Superior temporal gyrus (tissue), 1 donor: ENCODE results near the gene SUPT16H.
A peak's percentile ranks its signal among the peaks of the same experiment; 100 is the strongest.
"Not testable (repeated sequence)": the region's sequence is repeated elsewhere in the genome, so short reads cannot be mapped to it uniquely, and the experiment has no call there.

ENCODE experiments used
- DNase-seq: peaks from one replicate; pipeline ENCODE4 v3.0.0-alpha.2; 2016; ENCODE audit errors: extremely low spot score

SUPT16H gene

DNA sequence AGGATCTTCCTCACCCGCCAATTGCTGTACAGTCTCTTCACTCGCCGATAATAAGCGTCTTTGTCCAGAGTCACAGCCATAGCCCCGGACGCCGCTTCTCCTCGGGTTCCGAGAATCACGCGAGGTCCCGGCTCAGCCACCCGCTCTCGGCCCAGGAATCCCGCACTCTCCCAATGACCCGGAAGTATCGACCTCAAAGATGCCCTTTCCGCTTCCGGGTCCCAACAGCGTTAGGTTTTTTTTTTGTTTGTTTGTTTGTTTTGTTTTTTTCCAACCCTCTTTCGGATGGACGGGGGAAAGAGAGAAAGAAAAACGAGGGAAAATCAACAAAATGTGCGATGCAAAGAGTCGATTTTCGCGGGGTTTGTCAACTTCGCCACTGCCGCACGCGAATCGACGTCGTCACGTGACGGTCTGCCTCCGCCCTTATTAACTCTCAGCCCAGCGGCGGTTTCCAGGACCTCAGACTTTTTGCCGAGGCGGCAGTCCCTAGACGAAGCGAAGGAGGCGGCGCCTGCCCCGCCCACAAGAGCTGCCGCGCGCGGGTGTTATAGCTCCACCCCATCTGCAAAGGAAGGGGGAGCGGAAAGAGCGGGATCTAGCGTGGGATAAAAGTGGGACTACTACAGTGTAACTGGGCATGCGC is at the start of gene SUPT16H:
Gene SUPT16H (minus strand): TSS at position 172 of the 646 bp plus-strand sequence. CDS start 92 bp downstream, at position 80.
- DNase-seq = peak; percentile 93

DNA sequence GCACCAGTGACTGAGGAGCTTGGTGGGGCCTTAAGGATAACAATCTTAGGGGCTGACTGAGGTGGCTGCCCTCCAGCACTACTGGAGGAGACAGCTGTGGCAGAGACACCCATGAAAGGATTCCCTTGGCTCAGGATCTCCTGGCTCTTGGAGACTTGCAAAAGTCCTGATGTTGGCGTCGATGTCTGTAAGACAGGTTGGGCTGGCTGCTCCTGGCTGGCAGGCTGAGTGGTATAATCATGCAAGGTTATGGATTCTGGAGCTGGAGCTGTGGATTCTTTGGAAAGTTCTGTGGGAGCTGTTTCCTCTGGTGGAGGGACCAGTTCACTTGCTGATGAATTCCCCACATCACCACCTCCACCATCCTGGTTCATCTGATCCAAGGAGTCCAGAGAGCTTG is 47.3 kb upstream of the SUPT16H start:
- DNase-seq = no peak

DNA sequence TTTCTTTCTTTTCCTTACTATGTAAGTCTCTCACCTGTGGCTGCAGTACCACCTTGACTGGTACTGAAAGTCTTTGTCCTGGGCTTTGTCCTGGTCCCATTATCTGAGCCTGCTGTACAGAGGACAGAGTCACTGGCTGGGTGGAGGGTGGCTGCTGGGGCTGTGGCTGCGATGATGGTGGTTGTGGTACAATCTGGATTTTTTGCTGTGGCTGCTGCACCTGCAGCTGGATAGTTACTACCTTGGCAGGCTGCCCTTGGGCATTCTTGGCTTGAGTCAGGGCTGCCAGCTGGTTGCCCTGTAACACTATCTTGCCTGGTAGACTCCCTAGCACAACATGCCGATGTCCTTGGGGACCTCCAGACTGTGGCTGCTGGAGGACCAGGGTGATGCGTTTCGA is 45.1 kb upstream of the SUPT16H start:
- DNase-seq = no peak

DNA sequence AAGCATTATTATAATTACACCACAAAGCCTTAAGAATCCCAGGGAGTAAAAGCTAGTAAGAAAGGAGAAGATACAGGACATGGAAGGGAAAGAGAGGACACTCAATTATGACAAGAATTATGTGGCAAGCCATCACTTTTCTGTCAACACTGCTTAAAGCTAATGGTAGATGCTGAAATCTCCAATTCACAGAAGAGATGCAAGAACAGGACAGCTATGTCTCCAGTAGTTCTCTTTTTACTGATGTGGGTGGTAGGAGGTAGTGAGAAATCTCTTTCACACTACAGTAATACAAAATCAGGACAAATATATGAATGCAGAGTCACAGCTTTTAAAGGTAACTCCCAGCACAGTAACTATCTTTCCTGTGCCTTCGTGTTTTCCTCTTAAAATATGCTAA is 42.9 kb upstream of the SUPT16H start:
- no peak for DNase-seq

DNA sequence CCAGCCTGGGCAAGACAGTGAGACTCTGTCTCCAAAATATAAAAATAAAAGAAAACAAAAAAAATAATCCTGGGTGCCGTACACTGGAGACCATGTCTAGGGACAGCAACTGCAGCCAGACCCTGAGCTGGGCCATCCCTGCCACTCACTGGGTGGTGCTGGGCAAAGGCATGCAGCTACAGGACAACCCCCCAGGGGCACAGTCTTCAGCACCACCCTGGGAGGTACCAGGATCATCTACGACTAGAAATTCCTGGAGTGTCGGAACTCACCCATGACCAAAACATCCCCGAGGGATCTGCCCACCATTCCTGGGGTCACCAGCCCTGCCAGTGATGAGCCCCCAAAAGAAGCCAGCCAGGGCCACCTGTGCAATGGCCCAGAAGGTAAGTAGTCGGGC is 35.7 kb upstream of the SUPT16H start:
- no peak for DNase-seq

DNA sequence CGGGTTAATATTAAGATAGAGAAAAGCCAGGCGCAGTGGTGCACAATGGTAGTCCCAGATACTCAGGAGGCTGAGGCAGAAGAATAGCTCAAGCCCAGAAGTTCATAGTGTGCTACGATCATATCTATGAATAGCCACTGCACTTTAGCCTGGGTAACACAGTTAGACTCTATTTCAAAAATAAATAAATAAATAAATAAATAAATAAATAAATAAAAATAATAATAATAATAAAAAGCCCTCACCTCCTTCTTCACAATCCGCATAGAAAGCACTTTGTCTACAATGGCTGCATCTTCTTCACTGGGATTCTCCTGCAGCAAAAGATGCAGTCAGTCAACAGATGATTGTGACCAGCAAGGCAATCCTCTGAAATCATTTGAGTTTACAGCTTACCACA is 31.5 kb upstream of the SUPT16H start:
- DNase-seq = no peak

DNA sequence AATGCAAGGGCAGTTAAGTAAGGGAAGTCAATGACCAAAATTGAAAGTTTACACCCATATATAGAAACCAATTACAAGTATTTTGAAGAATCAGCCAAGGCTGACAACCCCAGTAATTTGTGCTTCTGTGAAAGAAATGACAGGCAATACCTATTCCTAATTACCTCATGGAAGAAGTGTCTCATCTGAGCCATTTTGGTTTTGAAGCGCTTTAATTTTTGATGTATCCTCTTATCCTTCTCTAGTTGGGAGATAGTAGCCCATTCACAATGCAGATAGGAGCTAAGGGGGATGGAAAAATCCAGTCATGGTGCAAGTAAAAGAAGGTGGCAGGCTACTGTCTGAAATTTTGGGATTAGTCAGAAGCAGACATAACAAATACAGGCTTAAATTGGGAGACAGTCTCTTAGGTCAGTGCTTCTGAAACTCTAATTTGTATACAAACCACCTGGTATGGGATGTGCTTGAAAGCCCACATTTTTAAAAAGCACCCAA is 30.4 kb upstream of the SUPT16H start:
- DNase-seq = no peak

DNA sequence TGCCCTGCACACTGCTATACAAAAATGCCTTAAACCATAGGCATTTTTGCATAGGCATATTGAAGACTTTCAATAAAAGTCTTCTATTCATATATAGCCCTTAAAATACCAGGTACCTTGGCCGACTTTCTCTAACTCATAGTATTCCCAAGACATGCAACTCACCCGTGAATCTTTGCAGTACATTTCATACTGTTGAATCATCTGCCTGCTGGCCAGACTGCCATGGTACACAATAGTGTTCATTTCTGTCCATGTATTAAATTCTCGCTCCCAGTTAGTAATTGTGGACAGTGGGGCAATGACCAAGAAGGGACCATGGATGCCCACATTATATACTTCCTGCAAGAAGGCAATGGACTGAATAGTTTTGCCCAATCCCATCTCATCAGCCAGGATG is 24.3 kb upstream of the SUPT16H start:
- DNase-seq = no peak

DNA sequence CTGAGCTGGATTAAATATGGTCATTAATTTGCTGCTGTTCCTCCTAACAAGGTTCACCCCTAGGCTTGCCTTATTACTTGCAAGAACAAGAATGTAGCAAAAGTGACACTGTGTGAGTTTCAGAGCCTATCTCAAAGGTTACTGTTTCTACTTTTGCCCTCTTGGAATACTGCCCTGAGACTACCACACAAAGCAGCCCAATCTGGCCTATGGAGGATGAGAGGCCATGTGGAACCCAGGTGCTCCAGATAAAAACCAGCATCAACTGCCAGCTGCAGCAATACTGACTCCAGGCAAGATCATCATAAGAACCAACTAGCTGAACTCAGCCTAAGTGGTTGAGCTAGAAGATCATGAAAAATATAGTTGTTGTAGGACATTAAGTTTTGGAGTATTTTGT is 22.4 kb upstream of the SUPT16H start:
- DNase-seq = no peak

DNA sequence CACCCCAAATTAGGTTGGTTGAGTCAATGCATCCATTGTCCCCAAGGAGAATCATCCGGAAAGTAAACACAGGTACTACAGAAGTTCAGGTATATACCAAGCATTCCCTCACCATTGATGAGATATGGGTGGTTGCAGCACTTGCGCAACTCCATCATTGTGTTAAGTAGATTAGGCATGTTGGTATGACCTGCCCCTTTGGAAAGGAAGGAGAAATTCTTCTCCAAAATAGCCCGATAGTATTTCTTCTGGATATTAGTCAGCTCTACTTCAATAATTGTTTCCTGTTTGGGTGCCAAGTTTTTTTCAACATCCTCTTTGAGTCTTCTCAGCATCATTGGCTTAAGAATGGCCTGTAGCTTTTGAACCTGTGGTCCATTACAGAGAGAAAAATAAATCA is 21.3 kb upstream of the SUPT16H start:
- no peak for DNase-seq

DNA sequence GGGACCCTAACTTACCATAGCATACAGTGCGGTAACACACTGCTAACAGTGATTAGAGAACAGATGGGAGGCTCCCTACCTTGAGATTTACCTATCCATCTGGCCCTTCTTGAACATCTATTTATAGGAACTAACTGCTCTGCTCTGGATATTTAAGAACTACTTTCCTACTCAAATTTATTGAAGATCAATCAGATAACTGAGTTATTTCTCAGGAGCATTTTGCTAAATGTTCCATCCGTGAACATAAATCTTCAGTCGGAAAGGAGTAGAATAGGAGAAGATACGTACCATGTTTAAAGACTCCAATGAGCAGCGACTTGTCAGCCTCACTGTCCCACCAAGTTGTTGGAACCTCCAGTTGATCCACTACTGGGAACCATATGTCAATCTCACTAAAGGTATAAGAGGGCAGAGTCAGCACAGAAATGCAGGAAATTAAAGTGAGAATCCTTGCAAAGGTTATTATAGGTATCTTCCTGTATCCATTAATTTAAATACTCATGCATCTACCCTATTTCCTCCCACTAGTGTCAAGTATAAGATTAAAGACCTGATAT is 15.6 kb upstream of the SUPT16H start:
- no peak for DNase-seq

DNA sequence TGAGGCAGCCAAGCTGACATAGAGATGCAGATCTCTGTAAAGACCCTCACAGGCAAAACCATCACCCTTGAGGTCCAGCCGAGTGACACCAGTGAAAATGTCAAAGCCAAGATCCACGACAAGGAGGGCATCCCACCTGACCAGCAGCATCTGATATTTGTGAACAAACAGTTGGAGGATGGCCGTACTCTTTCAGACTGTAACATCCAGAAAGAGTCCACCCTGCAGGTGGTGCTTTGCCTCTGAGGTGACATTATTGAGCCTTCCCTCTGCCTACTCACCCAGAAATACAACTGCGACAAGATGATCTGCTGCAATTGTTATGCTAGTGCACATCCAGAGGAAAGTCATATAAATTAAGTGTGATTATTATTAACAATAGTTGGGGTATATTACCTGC is 15.1 kb upstream of the SUPT16H start:
- DNase-seq = no peak

DNA sequence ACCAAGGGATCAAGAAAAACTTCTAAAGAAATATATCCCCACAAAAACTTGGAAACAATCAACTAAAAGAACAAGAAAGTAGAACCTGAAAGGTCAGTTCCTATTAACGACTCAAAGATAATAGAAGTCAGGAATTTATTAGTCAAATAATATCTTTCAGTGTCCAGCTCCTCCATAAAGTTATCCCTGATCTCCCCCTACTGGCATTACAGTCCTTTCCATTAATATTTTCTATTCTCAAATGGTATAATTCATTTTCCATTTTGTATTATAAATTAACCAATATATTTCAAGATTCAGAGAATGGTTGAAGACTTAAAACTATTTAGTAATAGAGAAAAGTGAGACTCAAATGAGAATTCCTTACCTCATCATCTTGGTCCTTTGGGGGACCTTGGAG is 11.6 kb upstream of the SUPT16H start:
- DNase-seq = no peak

DNA sequence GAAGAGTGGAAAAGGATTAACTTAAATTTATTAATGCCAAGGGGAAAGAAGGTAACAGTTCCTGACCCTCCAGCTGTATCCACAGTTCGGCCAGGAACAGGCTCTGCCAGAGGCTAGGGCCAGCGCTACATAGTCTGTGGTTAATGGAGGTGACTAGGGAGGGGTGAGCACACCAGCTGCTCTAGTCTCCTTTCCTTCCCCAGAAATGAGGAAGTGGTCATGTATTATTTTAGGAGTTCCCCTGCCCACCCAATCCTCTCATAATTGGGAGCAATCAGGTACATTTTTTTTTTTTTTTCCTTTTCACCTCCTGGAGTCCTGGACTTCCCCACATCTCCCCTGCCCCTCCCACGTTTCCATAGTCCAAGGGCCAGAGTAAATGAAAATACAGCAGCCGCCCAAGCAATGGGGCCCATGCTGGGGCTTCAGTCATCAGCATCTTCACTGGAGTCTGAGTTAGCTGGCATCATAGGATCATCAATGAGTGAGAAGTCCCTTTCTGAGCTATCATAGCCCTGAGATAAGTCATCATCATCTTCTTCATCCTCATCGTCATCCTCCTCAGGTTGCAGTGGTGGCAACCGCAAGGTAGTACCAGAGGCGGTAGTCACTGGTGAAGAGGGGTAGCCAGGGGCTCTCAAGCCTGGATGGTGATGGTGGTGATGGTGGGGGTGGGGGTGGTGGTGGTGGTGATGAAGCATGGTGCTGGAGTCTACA is 1.5 kb upstream of the SUPT16H start:
- DNase-seq = no peak

DNA sequence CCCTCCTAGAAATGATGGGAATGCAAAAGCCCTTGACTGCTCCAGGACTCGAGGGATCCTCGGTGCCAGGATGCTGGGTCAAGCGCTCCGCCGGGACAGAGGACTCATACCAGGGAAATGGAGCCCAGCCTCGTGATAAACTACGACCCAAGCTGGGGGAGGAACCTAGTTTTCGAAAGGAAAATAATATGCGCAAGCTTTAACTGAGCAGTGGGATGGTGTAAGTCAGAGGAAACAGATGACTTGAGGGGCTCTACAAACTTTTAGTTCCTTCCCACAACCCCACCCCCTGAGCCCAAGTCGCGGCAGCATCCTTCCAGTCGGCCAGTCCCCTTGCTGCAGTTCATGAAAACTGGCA is 654 bp upstream of the SUPT16H start:
- DNase-seq = no peak

DNA sequence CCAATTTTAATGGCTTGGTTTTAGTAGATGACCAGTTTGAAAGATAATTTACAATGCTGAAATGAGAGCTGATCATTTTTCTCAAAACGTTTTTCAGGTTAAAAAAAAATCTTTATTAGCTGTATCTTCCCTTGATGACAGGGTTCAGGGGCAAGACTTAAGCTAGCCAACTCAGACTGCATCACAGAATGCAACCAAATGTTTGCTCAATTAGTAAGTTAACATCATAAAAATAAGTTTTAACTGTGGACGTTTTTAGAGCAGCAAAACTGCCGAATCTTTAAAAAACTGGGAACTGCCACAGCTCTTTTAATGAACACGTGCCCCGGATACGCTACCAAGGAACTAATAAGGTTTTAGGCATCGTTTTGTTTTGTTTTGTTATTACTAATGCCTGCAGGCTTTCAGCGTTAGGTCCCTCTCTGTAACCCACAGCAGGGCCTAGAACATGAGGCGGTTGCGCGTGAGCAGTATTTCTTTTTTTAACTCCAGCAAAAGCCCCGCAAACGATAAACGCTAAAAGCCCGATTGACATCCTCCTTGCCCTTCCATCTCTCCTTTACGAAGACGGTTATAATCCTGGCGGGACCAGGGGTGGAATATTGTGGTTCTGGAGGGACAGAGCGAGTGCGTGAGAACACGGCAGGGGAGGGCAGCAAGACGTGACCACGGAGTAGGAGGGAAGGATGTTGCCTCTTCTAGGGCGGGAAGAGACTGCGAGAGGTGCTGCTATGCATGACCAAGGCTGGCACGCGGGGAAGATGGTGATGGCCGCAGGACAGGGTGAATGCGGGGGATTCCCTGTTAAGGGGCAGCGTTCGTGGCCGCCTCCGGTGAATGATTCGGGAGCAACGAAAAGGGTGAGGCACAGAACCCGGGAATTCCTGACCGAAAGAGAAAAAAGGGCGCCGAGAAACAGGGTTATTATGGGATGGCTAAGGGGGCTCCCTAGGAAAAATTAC is 652 bp downstream of the SUPT16H start:
- DNase-seq = peak; percentile 14

DNA sequence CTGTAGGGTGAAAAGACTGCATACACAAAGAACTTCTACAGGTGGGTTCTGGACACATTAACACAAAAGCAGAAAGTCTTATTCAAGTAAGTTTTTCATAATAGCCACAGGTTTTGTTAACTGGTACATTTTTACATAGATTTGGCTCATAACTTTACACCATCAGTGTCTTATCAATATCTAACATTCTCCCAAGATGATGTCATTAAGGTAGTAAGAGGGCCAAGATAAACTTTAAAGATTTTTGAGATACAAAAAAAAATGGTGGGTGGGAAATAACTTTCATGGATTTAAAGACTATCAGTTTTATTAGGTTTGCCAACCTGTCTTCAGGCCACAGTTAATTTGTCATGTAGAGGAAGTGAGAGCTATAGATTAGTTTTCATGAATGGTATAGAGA is 1.7 kb downstream of the SUPT16H start:
- DNase-seq = no peak

DNA sequence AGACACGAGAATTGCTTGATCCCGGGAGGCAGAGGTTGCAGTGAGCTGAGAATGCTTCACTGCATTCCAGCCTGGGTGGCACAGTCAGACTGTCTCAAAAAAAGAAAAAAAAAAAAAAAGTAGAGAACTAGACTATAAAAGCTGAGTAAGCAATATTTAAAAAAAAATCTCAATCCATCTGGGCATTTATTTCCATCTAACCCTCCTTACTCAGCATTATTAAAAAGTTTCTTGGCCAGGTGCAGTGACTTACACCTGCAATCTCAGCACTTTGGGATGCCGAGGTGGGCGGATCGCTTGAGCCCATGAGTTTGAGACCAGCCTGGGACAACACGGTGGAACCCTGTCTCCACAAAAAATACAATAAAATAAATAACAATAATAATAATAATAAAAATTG is 4.5 kb downstream of the SUPT16H start:
- no peak for DNase-seq

DNA sequence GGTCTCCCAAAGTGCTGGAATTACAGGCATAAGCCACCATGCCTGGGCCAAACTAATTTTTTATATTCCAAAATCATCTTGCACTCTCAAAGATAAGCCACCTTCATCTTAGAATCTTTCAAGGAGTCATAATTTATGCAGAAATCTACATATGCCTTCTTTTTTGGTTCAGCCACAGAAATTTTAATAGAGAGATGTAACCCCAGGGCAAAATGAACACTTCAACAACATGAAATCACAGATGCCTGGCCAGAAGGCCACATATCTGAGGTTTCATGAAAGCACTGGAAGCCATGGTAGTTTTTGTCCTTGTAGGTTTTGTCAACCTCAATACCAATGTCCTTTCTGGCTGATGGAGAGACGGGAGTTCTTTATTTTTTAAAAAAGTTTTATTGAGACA is 9.8 kb downstream of the SUPT16H start:
- DNase-seq = no peak

DNA sequence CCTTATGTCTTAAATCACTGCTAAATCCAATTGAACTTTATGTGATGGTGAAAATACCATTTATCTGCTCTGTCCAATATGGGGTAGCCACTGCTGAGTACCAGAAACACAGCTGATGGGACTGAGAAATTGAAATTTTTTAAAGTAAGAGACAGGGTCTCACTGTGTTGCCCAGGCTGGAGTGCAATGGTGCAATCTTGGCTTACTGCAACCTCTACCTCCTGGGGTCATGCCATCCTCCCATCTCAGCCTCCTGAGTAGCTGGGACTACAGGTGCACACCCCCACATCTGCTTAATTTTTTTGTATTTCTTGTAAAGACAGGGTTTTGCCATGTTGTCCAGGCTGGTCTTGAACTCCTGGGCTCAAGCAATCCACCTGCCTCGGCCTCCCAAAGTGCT is 11.0 kb downstream of the SUPT16H start:
- DNase-seq = not testable (repeated sequence)

DNA sequence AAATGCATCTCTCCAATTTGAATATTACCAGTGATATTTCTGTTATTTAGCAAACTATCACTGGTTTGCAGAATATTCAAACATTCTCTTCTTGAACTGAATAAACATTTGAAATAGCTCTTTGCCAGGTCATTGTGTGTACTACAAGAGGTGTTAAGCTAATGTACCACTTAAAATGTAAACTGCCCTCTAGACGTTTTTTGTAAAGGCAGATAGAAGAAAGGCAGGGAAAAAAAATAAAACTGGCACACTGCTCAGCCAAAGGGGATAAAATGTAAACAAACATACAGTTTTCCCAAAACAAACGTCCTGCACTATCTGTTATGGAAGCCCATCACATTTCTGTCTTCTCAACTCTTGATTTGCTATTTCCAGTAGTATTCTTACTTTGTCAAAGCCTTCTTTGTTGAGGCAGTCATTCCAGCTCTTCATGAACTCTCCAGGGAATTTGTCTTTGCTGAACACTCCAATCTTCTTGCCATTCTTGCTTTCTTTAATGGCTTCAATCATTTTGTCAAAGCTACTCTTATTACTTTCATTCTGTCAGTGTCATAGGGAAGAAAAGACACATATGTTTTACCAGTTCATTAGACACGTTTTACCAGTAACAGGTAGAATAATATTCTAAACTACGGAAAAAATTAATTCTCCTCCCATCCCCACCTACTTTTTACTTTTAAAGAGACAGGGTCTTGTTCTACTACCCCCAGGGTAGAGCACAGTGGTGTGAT is 13.7 kb downstream of the SUPT16H start:
- no peak for DNase-seq
